T follicular helper cell (primary cell): ENCODE measurements around the gene TMEM98.
"Not testable (repeated sequence)": the region's sequence is repeated elsewhere in the genome, so short reads cannot be mapped to it uniquely, and the experiment has no call there.

Experiments
- DNase-seq: peaks from one replicate; pipeline ENCODE4 v3.0.0-alpha.2; 2020; ENCODE audit warnings: low read depth

The TMEM98 gene

DNA sequence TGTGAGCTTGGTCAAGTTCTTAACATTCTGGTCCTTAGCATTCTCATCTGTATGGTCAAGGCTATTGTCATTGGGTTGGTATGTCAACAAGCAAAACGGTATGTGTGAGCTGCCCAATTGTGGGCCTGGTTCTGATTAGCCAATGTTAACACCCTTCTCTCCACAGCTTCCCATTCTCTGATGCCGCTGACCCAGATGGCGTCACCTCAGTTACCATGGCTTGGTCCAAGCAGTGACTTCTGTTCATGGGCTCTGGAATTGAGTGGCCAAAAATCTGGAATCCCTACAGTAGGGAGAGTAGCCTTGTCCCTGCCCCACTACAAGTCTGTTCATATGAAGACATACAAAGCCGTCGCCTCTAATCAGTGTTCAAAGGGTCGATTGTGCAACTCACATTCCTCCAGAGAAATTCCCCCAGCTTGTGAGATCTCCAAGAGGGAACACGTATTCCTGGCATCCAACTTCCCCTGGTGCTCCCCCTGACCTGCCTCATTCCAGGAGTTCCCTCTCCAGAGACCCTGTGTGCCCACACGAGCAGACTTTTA is 15.8 kb downstream of the TMEM98 start:
- DNase-seq = no peak

DNA sequence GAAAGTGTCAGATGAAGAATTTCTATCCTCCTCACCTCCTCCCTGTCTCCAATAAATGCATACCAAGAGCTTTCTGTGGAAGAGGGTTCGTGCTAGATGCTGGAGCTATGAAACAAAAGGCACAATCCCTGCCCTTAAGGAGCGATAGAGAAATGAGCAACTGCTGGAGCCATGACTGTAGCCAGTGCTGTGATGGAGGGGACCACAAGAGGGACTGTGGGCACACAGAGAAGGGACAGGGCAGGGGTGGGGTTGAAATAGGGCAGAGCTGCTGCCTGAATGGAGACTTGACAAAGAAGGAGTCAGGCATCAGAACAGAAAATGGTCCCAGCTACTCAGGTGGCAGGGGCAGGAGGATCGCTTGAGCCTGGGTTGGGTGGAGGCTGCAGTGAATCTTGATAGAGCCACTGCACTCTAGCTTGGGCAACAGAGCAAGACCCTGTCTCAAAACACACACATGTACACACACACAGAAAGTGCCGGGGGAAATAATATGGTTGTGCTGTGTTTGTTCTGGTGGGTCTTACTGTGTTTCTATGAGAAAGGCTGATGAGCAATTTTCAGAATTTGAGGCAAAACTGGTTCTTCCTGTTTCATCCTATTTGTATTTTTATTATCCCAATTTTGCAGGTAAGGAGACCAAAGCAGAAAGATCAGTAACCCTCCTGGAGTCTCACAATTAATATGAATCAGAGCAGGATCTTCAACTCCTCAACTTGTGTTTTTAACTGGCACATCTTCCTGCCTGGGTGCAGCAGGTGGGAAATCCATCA is 16.5 kb downstream of the TMEM98 start:
- no peak for DNase-seq

DNA sequence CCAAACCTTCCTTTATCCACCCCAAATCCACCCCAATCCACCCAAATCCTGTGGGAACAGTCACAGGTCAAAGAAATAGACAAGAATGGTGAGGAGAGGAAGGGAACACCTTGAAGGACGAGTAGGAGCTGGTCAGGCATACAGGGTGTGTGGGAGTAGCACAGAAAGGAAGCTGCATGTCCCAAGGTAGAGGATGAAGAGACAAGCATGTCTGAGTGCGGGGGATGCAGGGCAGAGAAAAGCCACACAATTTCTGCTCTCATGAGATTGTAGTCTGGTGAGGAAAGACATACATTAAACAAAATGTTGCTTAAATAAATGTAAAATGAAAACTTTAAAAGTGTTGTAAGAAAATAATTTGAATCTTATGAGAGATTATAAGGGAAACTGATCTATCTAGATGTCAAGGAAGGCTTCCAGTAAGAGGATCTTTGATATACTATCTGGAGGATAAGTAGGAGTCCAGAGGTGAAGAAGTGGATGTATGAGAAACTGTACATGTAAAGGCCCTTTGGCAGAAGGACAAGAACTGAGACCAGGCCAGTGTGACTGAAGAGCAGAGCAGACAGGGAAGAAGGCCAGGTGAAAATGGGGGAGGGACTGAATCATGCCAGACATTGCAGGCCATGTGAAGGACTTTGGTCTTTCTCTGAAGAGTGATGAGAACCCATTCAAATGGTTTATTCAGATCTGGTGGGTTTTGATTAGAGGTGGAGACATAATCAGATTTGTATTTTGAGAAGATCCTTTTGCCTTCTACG is 18.6 kb downstream of the TMEM98 start:
- no peak for DNase-seq

DNA sequence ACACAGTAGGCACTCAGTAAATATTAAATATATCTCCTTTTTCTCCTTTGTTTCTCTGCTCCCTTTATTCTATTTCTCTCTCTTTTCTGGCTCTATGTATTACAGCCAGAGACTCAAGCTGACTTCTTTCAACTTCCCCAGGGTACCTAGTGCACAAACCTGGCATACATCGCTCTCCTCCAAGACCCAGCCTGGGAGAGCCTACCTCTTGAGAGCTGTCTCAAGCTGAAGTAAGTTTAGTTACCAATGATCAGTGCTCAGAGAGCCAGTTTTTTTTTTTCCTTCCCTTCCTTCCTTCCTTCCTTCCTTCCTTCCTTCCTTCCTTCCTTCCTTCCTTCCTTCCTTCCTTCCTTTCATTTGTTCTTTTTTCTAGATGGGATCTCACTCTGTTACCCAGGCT is 19.8 kb downstream of the TMEM98 start:
- DNase-seq = no peak

DNA sequence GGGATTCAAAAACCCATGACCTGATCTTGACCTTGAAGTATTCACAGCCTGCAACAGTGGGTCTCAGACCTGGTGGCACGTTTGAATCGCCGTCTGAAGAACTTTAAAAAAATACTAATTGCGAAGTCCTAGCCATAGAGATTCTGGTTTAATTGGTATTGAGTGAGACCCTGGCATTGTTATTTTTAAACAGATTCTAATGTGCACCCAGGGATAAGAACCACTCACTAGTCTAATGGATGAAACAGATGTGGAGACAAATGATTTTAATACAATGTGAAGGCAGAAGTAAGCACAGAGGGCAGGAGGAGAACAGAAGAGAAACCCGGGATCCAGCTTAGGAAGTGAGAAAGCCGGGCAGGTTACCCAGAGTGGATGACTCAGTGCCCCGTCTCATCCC is 21.2 kb downstream of the TMEM98 start:
- DNase-seq = no peak

DNA sequence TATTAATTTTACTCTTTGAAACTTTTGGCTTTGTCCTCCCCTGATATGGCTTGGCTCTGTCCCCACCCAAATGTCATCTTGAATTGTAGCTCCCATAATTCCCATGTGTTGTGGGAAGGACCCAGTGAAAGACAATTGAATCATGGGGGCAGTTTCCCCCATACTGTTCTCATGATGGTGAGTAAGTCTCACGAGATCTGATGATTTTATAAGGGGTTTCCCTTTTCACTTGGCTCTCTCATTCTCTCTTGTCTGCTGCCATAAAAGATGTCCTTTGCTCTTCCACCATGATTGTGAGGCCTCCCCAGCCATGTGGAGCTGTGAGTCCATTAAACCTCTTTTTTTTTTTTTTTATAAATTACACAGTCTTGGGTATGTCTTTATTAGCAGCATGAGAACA is 24.5 kb downstream of the TMEM98 start:
- not testable (repeated sequence) for DNase-seq

DNA sequence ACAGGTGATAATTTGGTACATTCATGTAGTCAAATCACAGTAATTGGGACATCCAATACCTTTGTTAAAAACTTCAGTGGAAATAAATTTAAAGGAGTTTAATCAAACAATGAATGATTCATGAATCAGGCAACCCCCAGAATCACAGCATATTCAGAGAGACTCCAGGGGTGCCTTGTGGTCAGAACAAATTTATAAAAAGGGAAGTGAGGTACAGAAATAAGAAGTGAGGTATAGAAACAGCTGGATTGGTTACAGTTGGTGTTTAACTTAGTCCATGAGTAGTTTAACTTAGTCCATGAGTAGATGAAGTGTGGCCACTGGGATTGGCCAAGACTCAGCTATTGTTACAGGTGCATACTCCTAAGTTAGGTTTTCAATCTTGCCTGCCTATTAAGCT is 25.1 kb downstream of the TMEM98 start:
- no peak for DNase-seq

DNA sequence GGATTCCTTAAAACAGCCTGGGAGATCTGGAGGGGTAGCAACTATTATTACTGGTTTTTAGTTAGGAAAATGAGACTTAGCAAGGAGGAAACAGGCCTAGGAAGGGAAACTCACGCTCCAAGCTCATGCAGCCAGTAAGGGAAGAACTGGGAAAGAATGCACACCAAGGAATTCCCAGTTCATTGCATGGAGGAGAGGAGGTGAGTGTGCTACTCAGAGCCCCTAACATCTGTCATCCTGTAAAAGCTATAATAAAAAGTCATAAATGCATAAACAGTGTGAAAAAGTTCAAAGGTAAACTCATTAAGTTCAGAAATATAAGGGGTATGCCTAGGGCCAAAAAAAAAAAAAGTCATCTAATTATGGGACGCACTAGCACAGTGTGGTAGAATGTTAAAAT is 25.9 kb downstream of the TMEM98 start:
- DNase-seq = no peak

DNA sequence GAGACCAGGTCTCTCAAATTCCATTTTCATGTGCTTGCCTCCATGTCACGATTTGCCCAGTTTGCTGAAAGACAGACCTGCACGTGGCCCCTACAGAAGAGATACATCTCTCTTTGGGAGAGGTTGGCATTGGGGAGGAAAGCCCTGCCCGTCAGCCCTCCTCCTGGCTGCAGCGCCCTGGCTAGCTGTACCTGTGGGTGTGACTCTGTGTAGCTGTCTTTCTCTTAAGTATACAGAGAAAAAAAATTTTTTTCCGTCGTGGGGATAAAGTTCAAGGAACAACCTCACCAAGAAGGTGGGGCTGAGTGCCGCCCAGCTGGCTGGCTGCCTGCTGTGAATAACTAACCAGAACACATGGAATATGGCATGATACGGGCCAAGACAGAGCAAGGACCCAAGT is 26.5 kb downstream of the TMEM98 start:
- DNase-seq = no peak

DNA sequence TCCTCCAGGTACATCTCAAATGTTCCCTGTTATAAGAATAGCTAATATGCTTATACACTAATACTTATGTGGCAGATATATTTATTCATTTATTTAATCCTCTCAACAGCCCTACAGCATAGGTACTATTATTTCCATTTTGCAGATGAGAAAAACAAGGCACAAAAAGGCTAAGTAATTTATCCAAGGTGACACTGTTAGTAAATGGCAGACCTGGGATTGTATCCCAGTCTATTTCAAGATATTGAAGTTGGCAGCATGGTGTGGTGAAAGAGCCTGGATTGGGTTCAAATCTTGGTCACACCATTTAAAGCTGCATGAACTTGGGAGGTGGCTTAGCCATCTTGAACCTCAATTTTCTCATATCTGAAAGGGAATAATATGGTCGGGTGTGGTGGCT is 27.2 kb downstream of the TMEM98 start:
- DNase-seq = no peak

DNA sequence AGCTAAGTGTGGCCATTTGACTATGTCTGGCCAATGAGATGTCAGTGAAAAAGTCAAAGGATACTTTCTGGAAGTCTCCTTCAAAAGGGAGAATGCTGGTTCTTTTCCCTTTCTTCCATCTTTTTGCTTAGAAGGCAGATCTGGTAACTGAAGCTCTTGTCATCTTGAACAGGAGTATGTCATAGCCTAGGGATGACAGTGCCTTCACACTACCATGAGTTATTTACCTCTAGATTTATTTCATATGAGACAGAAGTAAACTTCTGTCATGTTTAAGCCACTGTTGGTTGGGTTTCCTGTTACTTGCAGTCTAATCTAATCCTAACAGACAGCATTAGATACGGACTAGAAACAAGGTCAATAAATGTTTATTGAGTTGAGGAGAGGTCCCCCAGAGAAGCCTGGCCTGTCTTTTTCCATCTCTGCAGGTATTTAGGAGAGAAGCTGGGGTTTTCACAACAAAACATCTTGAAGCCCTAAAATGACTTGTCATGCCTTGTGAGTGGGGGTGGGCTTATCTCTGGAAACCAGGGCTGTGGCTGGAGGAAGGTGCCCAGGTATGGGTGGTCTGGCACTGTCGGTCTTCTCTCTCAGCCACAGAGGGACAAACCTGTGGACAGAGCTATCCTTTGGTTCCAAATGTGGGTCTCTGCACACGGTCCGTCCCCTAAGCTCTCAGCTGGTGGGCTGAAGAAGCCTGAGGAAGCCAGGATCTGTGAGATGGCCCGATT is 28.5 kb downstream of the TMEM98 start:
- DNase-seq = no peak

DNA sequence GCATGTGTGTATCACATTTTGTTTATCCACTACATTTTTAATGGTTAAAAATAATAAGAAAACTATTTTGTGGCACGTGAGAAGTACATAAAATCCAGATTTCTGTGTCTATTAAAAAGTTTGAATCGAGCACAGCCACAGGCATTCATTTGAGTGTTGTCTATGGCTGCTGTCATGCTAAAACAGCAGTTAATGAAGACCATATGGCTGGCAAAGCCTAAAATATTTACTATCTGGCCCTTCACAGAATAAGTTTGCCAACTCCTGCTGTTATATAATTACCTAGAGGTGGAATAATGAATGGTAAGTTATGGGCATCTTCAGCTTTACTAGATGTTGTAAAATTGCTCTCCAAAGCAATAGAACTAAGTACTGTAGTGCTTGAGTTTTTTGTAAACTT is 30.5 kb downstream of the TMEM98 start:
- DNase-seq = no peak

DNA sequence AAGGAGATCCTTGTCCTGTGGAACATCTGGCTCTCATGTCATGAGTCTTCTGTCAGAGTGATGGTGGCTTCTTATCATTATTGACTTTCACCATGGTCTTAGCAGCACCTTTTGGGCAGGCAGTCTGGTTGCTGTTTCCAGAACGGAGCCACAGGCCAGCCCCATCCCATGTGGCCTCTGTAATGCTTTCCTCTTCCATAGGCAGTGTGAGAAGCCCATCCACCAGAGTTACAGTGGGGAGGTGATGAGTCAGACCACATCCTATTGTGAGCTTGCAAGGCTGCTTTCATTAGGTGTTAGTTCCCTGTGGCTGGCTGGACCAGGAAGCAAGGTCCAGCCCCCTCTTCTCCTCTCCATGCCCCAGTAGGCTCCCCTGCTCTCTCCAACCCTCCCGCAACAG is 32.9 kb downstream of the TMEM98 start:
- DNase-seq = no peak

DNA sequence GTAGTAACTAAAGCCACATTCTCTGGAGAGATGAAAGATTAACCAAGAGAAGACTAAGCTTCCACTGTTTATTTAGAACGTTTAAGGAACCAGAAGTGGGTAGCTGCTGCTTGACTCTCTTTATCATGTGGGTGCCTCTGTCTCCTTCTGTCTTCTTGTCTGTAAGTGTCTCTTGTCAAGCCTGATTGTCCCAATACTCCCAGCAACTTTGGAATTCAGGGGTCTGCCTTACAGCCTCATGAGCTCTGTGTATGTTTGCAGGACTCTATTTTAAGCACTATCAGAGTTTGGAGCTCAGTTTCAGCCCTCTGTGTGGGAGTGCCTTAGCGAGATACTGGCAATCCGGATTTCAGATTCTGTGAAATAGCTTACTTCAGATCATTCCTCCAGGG is 34.4 kb downstream of the TMEM98 start:
- no peak for DNase-seq

DNA sequence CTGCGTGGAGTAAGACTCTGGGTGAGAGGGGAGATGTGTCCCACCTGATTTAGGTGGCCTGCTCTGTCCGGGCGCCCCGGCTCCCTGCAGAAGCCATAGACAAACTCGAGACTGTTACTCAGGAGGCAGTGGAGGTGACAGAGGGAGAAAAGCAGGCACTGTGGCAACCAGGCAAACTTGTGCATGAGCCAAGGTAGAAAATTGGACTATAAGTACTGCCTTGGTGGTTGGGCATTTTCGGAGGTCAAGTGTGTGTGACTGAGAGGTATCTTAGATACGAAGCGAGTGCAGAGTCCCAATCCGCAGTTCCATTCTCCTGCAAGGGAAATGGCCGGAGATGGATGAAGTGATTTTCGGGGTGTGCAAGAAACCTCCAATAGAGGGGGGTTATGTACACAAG is 36.6 kb downstream of the TMEM98 start:
- DNase-seq = no peak

DNA sequence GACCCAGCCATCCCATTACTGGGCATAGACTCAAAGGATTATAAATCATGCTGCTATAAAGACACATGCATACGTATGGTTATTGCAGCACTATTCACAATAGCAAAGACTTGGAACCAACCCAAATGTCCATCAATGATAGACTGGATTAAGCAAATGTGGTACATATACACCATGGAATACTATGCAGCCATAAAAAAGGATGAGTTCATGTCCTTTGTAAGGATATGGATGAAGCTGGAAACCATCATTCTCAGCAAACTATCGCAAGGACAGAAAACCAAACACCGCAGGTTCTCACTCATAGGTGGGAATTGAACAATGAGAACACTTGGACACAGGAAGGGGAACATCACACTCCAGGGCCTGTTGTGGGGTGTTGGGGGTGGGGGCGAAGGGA is 41.3 kb downstream of the TMEM98 start:
- not testable (repeated sequence) for DNase-seq

DNA sequence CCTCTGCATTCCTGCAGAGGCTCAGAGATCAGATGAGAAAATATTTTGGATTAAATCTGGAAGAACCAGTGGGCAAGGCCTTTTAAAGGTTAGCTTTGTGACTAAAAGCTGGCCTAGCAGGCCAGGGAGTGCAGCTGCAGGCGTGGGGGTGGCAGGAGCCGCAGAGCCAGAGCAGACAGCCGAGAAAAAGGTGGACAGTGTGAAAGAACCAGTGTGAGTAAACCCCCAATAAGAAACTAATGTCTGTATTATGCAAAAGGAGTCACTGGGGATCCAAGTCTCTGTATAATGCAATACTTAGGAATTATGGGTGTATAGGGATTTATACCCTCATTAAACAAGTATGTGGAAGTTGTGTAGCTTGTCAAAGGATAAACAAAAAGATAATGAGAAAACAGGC is 42.3 kb downstream of the TMEM98 start:
- DNase-seq = no peak

DNA sequence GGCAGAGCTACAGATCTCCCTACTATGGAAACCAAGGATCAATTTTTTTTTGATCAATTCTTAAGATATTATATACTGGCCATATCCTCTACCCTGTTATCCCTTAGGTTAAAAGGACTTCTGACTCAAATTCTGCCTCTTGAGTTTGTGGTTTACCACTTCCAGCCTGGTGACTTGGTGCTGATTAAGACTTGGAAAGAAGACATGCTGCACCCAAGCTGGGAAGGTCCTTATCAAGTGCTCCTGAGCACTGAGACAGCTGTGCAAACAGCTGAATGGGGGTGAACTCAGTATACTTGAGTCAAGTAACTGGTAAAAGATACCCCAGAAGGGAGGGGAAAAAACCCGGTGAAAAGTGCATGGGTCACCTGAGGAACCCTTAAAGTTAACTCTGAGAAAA is 43.2 kb downstream of the TMEM98 start:
- DNase-seq = no peak

DNA sequence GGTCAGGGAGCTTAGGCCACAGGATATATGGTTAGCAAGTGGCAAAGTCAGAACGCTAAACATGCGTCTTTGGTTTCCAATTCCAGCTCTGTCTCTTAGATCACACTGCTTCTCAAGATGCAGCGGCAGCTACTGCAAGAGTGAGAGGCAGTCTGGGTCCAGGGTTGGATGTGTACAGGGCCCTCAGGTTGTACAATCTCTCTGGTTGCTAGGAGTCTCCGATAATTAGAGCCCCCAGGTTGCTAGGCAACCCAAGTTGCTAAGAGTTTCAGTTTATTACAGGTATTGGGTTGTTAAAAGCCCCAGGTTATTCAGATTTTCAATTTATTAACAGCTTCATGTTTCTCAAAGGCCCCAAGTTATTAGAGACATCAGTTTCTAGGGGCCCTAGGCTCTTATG is 48.2 kb downstream of the TMEM98 start:
- DNase-seq = no peak

DNA sequence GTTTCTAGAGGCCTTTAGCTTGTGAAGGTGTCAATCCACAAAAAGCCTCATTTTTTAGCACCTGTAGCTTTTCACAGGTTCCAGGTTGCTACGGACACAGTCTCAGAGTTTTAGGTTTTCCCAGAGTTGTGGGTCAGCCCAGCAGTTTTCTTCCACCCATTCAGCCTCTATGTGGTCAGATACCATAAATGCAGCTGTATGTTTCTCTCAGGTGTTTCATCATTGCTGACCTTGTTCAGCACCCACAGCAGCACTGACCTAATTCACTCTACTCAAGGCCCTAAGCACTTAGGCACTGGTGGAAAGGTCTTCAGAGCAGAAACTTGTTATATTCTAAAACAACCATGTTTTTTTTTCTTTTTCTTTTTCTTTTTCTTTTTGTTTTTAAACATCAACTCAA is 48.7 kb downstream of the TMEM98 start:
- no peak for DNase-seq

DNA sequence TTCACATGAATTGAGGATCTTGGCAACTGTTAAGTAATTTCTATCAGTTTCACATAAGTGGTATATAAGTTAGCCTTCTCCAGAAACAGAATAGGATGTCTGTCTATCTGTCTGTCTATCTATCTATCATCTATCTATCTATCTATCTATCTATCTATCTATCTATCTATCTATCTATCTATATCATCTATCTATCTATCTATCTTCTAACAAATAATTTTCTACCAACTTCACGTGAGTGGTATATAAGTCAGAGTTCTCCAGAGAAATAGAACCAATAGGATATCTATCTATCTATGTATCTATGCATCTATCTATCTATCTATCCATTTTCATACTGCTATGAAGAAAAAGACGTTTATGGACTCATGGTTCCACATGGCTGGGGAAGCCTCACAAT is 52.3 kb downstream of the TMEM98 start:
- DNase-seq = no peak

DNA sequence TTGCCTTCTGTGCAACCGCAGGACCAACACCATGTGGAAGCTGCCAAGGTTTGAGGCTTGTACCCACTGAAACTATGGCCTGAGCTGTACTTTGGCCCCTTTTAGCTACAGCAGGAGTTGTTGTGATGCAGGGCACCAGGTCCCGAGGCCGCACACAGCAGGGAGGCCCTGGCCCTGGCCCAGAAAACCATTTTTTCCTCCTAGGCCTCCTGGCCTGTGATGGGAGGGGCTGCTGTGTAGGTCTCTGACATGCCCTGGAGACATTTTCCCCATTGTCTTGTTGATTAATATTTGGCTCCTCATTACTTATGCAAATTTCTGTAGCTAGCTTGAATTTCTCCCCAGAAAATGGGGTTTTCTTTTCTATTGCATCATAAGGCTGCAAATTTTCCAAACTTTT is 53.7 kb downstream of the TMEM98 start:
- DNase-seq = not testable (repeated sequence)
